Stomach (tissue), 9 donors: Measurements from ENCODE around the gene TRAPPC3. TPM values are rescaled to one million over a fixed set of nuclear protein-coding genes. Genes with fewer than 3 reads are reported as not detected.

Experiments used
- DNase-seq, 2 donors: peaks; one replicate each; pipeline versions ENCODE4 v3.0.0 to v3.0.0-alpha.2; 2013 to 2019
- H3K27ac ChIP-seq, 5 donors: fragments of 200-600 bp in 4 of 5; sonication (generic) in 4 of 5; one replicate each; pipeline ENCODE4 v1.5.1; 2013 to 2019; ENCODE audit warnings: mild to moderate bottlenecking in 1 of 5, moderate library complexity in 1 of 5
- H3K27me3 ChIP-seq, 3 donors: fragments of 200-600 bp; sonication (generic); one replicate each; pipeline ENCODE4 v1.5.1; 2017 to 2019; ENCODE audit warnings: mixed run types in 1 of 3
- H3K36me3 ChIP-seq, 4 donors: fragments of 200-600 bp; sonication (generic); 1 replicate in 3 of 4; 2 replicates in 1 of 4; pipeline ENCODE4 v1.5.1; 2016 to 2019
- H3K4me1 ChIP-seq, 4 donors: fragments of 200-600 bp; sonication (generic); one replicate each; pipeline ENCODE4 v1.5.1; 2016 to 2019
- H3K4me3 ChIP-seq, 4 donors: fragments of 200-600 bp; sonication (generic) in 3 of 4; one replicate each; pipeline ENCODE4 v1.5.1; 2016 to 2019; ENCODE audit warnings: mild to moderate bottlenecking in 1 of 4
- H3K9me3 ChIP-seq, 4 donors: fragments of 200-600 bp; sonication (generic); one replicate each; pipeline ENCODE4 v1.5.1; 2016 to 2019
- CTCF ChIP-seq, 7 experiments: fragments of 450-650 bp in 4 of 7; fragments of 200-600 bp in 3 of 7; sonication (generic) in 3 of 7; IDR thresholded peaks; one replicate each; pipeline ENCODE4 v1.5.1; 2016 to 2019; ENCODE audit warnings: antibody characterized with exemption in 7 of 7, control low read depth in 2 of 7, mild to moderate bottlenecking in 1 of 7
- EP300 ChIP-seq: sonication (generic); formaldehyde crosslinking; IDR thresholded peaks from one replicate; pipeline ENCODE4 v1.6.1; 2017; ENCODE audit warnings: antibody characterized with exemption
- POLR2A ChIP-seq, 4 donors: fragments of 450-650 bp; IDR thresholded peaks; one replicate each; pipeline ENCODE4 v1.6.1; 2016; ENCODE audit warnings: antibody characterized with exemption in 4 of 4, control low read depth in 2 of 4, mild to moderate bottlenecking in 1 of 4, moderate library complexity in 1 of 4
- POLR2AphosphoS5 ChIP-seq, 3 donors: sonication (generic); formaldehyde crosslinking; IDR thresholded peaks; one replicate each; pipeline ENCODE4 v1.6.1; 2016; ENCODE audit warnings: antibody characterized with exemption in 3 of 3
- WGBS, 5 donors: extraction: QIAGEN DNeasy Blood & Tissue Kit in 3 of 5; methylation state at CpG; one replicate each; pipeline versions ENCODE4 v1.1.5 to v1.1.7; 2013 to 2018; 5-methylcytosine and 5-hydroxymethylcytosine counted together
- intact Hi-C: fragments of 100-400 bp; cut with DNase I; formaldehyde crosslinking; loops from one replicate; pipeline ENCODE4 v1.15.1; 2023; ENCODE audit warnings: low total_unique reads
- polyA plus RNA-seq, 3 donors: library from polyadenylated mRNA; stranded (reverse); fragments of 200-250 nt; gene quantifications; one replicate each; pipeline ENCODE4 v1.2.3, GENCODE V29; 2013
- total RNA-seq, 5 donors: library from RNA; depleted of rRNA; stranded (reverse); fragments of >200 nt; gene quantifications; one replicate each; pipeline versions ENCODE4 v1.1.0 to v1.2.3, GENCODE V29; 2014 to 2016
- donor health status: healthy with polysubstance abuse.
- donor health status: Bipolar disorder and iron deficiency.
- donor health status: healthy.

Gene TRAPPC3
- total and polyA plus RNA-seq, 8 donors = 8.9 to 64.0 (median 60.9) TPM

DNA sequence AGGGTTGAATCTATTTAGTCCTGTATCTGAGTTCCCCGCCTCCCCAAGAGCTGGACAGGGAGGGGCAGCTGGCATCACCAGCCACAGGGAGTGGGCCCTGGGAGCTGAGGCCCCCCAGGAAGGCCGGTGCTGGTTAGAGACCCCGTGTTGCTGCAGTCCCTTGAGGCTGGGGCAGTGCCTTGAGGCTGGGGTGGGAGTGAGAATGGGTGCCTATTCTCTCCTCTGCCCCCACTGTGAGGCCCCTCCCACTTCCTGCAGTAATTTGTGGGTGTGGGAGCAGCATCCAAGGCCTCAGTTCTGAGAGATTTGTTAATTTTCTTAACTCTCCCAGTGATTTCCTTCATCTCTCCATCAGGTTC lies 2.5 kb upstream of the TRAPPC3 start:
- WGBS, 5 donors = 43 to 80% (median 55%) methylated on average over 3 of the region's 3 CpGs
- DNase-seq = peak in 1 of 2 donors; percentile 49
- H3K9me3 ChIP-seq = no peaks in the 10 kb centered on the region
- H3K4me3 ChIP-seq = no peak overlapping the region
- H3K27ac ChIP-seq = peak overlapping the region; percentile 56 to 98 (median 97)
- H3K4me1 ChIP-seq = peaks cover 40 to 63% (median 53%) of the 10 kb centered on the region in 4 donors
- H3K27me3 ChIP-seq = no peaks in the 10 kb centered on the region
- TF ChIP-seq EP300 (no peak), CTCF (IDR thresholded peaks at IDR 0.05) (no peak), POLR2AphosphoS5 (IDR thresholded peaks at IDR 0.05) (no peak), POLR2A (IDR thresholded peaks at IDR 0.05) (no peak)
- intact Hi-C loops = loop anchor here (5.0 kb wide), 1 partner anchor 35 kb away; no protein-coding TSS in a partner anchor
- H3K36me3 ChIP-seq = peaks cover 0 to 1% (median under 1%) of the 10 kb centered on the region in 4 donors

GRCh38 chr1:36151134-36151844 lies 2.0 kb upstream of the TRAPPC3 start:
- peak overlapping the region; percentile 76 to 98 (median 97) for H3K27ac ChIP-seq
- H3K4me1 ChIP-seq = peaks cover 40 to 68% (median 52%) of the 10 kb centered on the region in 4 donors
- no peak for DNase-seq
- WGBS, 5 donors = 8 to 41% (median 11%) methylated on average over 1 of the region's 1 CpG
- TF ChIP-seq POLR2AphosphoS5 (IDR thresholded peaks at IDR 0.05) (no peak), POLR2A (IDR thresholded peaks at IDR 0.05) (no peak), EP300 (no peak), CTCF (IDR thresholded peaks at IDR 0.05) (no peak)
- intact Hi-C loops = loop anchor here (5.0 kb wide), 1 partner anchor 36 kb away; no protein-coding TSS in a partner anchor
- H3K9me3 ChIP-seq = no peaks in the 10 kb centered on the region
- H3K4me3 ChIP-seq = peak overlapping the region in 2 of 4 donors; percentile 7 to 15
- H3K36me3 ChIP-seq = peaks cover 0 to 4% (median 2%) of the 10 kb centered on the region in 4 donors
- H3K27me3 ChIP-seq = no peaks in the 10 kb centered on the region

- TF ChIP-seq POLR2AphosphoS5 (IDR thresholded peaks at IDR 0.05) (peak; percentile 79 to 92 (median 85)), POLR2A (IDR thresholded peaks at IDR 0.05) (no peak), EP300 (no peak), CTCF (IDR thresholded peaks at IDR 0.05) (no peak)
- DNase-seq = peak; percentile 94 to 96
- Histone ChIP-seq H3K4me1 (peaks cover 40 to 68% (median 52%) of the 10 kb centered on the region in 4 donors), H3K4me3 (peak overlapping the region in 3 of 4 donors; percentile 7 to 15 (median 11)), H3K27ac (peak overlapping the region; percentile 90 to 98 (median 97)), H3K27me3 (no peaks in the 10 kb centered on the region), H3K36me3 (peaks cover 0 to 4% (median 2%) of the 10 kb centered on the region in 4 donors), H3K9me3 (no peaks in the 10 kb centered on the region)
- 7 to 16% (median 12%) methylated on average over 11 to 12 of the region's 12 CpGs for WGBS, 5 donors
- intact Hi-C loops = loop anchor here (5.0 kb wide), 1 partner anchor 37 kb away; no protein-coding TSS in a partner anchor
These were observed 1.2 kb upstream of the TRAPPC3 start for GRCh38 chr1:36150296-36151133.

- H3K4me1 ChIP-seq = peaks cover 36 to 63% (median 47%) of the 10 kb centered on the region in 4 donors
- H3K27me3 ChIP-seq = no peaks in the 10 kb centered on the region
- H3K9me3 ChIP-seq = no peaks in the 10 kb centered on the region
- no peak for DNase-seq
- H3K4me3 ChIP-seq = peak overlapping the region; percentile 2 to 65 (median 6)
- H3K27ac ChIP-seq = peak overlapping the region; percentile 90 to 98 (median 97)
- H3K36me3 ChIP-seq = peaks cover 0 to 8% (median 2%) of the 10 kb centered on the region in 4 donors
- intact Hi-C loops = loop anchor here (5.0 kb wide), 1 partner anchor 37 kb away; no protein-coding TSS in a partner anchor
- WGBS, 5 donors = 23 to 41% (median 34%) methylated on average over 6 of the region's 6 CpGs
- TF ChIP-seq CTCF (IDR thresholded peaks at IDR 0.05) (no peak), POLR2A (IDR thresholded peaks at IDR 0.05) (no peak), POLR2AphosphoS5 (IDR thresholded peaks at IDR 0.05) (no peak), EP300 (no peak)
These were observed 648 bp upstream of the TRAPPC3 start for GRCh38 chr1:36149973-36150295.
